G401 (cell line): Measurements from ENCODE around the gene SPINK13. TPM values are rescaled to one million over a fixed set of nuclear protein-coding genes. Genes with fewer than 3 reads are reported as not detected.
"Not testable (repeated sequence)": the region's sequence is repeated elsewhere in the genome, so short reads cannot be mapped to it uniquely, and the experiment has no call there.

Experiments used
- DNase-seq: peaks from one replicate; pipeline ENCODE4 v3.0.0-alpha.2; 2015; ENCODE audit warnings: low spot score
- in situ Hi-C: cut with HindIII; loops from 2 replicates; pipeline ENCODE4 v1.10.0; 2016; ENCODE audit warnings: low sequenced_read_pairs, mixed read lengths
- total RNA-seq: library from RNA; depleted of rRNA; stranded (reverse); fragments of >200 nt; shearing (Covaris generic); gene quantifications from 2 replicates; pipeline ENCODE4 v1.2.3, GENCODE V29; 2014; rRNA removed

Gene SPINK13
- total RNA-seq, 1 experiment from 2014 or later, result not detected

DNA sequence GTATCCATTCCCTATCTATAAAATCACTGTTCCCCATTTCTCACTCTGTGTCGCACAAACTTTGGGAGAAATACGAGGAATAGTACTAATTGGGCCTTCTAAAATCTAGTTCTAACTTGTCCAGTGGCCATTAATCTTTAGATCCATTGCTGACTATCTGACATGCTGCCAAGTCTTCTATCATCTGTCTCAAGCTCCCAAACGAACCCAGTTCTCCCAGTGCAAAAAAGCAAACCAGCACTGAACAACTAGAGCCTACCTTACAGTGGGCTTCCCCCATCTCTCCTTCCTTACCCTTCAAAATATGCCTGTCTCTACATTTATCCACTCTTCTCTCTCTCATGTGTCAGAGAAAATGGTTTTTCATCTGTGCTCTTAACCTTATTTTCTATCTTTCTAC is 40.4 kb downstream of the SPINK13 start:
- in situ Hi-C loops, result no loop called here
- no peak for DNase-seq

- in situ Hi-C loops, result no loop called here
- no peak for DNase-seq
Observed at GRCh38 chr5:148309746-148310145, 41.2 kb downstream of the SPINK13 start.

GRCh38 chr5:148311484-148311883 is 42.9 kb downstream of the SPINK13 start:
- DNase-seq, result no peak
- in situ Hi-C loops, result no loop called here

GRCh38 chr5:148312153-148312552 is 43.6 kb downstream of the SPINK13 start, which contains the start of gene SPINK7:
TSS of gene SPINK7 (plus strand) at chr5:148312423. CDS start at chr5:148312484, 61 bp downstream.
- in situ Hi-C loops, result no loop called here
- DNase-seq, result no peak

DNA sequence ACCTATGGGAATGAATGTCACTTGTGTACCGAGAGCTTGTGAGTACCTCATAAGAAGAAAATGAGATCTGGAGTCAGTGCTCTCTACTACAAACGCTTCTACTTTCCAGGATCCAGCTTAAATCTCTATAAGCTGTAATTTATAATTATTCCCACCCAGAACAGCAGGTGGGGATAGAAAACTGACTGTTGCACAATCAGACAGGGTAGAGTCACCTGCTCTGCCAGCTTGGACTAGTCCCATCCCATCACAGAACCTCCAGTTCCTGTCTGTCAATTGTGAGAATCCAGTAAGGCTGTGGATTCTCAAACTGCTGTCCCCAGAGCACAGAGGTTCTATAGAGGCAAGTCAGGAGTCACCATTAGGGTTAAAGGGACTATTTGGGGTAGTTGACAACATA is 45.6 kb downstream of the SPINK13 start:
- DNase-seq, result no peak
- in situ Hi-C loops, result no loop called here

GRCh38 chr5:148314731-148315130 is 46.1 kb downstream of the SPINK13 start:
- in situ Hi-C loops, result no loop called here
- no peak for DNase-seq

DNA sequence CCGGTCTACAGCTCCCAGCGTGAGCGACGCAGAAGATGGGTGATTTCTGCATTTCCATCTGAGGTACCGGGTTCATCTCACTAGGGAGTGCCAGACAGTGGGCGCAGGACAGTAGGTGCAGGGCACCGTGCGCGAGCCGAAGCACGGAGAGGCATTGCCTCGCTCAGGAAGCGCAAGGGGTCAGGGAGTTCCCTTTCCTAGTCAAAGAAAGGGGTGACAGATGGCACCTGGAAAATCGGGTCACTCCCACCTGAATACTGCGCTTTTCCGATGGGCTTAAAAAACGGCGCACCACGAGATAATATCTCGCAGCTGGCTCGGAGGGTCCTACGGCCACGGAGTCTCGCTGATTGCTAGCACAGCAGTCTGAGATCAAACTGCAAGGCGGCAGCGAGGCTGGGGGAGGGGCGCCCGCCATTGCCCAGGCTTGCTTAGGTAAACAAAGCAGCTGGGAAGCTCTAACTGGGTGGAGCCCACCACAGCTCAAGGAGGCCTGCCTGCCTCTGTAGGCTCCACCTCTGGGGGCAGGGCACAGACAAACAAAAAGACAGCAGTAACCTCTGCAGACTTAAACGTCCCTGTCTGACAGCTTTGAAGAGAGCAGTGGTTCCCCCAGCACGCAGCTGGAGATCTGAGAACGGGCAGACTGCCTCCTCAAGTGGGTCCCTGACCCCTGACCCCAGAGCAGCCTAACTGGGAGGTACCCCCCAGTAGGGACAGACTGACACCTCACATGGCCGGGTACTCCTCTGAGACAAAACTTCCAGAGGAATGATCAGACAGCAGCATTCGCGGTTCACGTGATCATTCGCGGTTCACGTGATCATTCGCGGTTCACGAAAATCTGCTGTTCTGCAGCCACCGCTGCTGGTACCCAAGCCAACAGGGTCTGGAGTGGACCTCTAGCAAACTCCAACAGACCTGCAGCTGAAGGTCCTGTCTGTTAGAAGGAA is 51.7 kb downstream of the SPINK13 start:
- in situ Hi-C loops, result not testable (repeated sequence)
- DNase-seq, result peak; percentile 38

GRCh38 chr5:148333262-148333849 is 64.8 kb downstream of the SPINK13 start:
- no peak for DNase-seq
- in situ Hi-C loops, result no loop called here

- DNase-seq, result no peak
- in situ Hi-C loops, result no loop called here
Observed at GRCh38 chr5:148335259-148335658, 66.7 kb downstream of the SPINK13 start, which contains the start of gene SPINK9. TSS of gene SPINK9 (plus strand) at chr5:148335559. CDS start at chr5:148335614, 55 bp downstream.

Other genes with a start within 250 kb of the SPINK13 start
- not detected in 2 replicates for gene SPINK5, start 204.8 kb upstream of the SPINK13 start, total RNA-seq
- gene SPINK14, start 100.2 kb upstream of the SPINK13 start, total RNA-seq, result not detected in 2 replicates
- gene SPINK6, start 65.8 kb upstream of the SPINK13 start, total RNA-seq, result not detected in 2 replicates
- not detected in 2 replicates for gene MARCOL, start 30.3 kb upstream of the SPINK13 start, total RNA-seq
- gene SPINK7, start 43.6 kb downstream of the SPINK13 start, total RNA-seq, result not detected in 2 replicates
- gene SPINK9, start 66.8 kb downstream of the SPINK13 start, total RNA-seq, result not detected in 2 replicates
- 32.5 and 37.0 TPM in 2 replicates for gene FBXO38, start 115.2 kb downstream of the SPINK13 start, total RNA-seq